A673 (cell line): ENCODE data around the gene PDZD11. TPM values are rescaled to one million over a fixed set of nuclear protein-coding genes. Genes with fewer than 3 reads are reported as not detected.
A peak's percentile ranks its signal among the peaks of the same experiment; 100 is the strongest.

ENCODE experiments used
- BruUV-seq: library from RNA; stranded (reverse); fragments of 400-500 nt; replicated peaks from 2 replicates; lab custom pipeline; 2021; lab: Mats Ljungman, UMichigan
- CTCF ChIA-PET: fragments of 300-600 bp; sonication (Branson Sonifier 250); formaldehyde crosslinking; loops from one replicate; lab custom pipeline; 2022; ENCODE audit warnings: antibody characterized with exemption; lab: Charles Lee
- POLR2A ChIA-PET: fragments of 300-600 bp; sonication (Branson Sonifier 250); formaldehyde crosslinking; loops from one replicate; lab custom pipeline; 2022; ENCODE audit warnings: antibody characterized with exemption; ENCODE audit not compliant: low non-redundant PET; lab: Charles Lee
- DNase-seq: peaks from one replicate; pipeline ENCODE4 v3.0.0-alpha.2; 2015; ENCODE audit warnings: low spot score
- H3K27ac ChIP-seq: fragments of 200-600 bp; sonication (generic); 2 replicates; pipeline ENCODE4 v1.5.1; 2016; ENCODE audit warnings: mixed run types, low read depth, mild to moderate bottlenecking, mixed read lengths, antibody characterized with exemption, low read length; ENCODE audit not compliant: poor library complexity, severe bottlenecking
- H3K27me3 ChIP-seq: fragments of 200-600 bp; sonication (generic); replicated peaks from 2 replicates; pipeline ENCODE4 v1.6.1; 2017; ENCODE audit warnings: mixed run types, low read depth, mild to moderate bottlenecking, mixed read lengths, antibody characterized with exemption, low read length; ENCODE audit not compliant: insufficient read depth, poor library complexity
- H3K36me3 ChIP-seq: fragments of 200-600 bp; sonication (generic); 2 replicates; pipeline ENCODE4 v1.6.1; 2016; ENCODE audit warnings: mixed run types, mild to moderate bottlenecking, mixed read lengths, antibody characterized with exemption, low read length; ENCODE audit not compliant: insufficient read depth, poor library complexity, severe bottlenecking
- H3K4me1 ChIP-seq: fragments of 200-600 bp; sonication (generic); 2 replicates; pipeline ENCODE4 v1.6.1; 2017; ENCODE audit warnings: mixed run types, mild to moderate bottlenecking, mixed read lengths, antibody characterized with exemption, low read length; ENCODE audit not compliant: insufficient read depth, poor library complexity, severe bottlenecking
- H3K4me3 ChIP-seq: fragments of 200-600 bp; sonication (generic); 2 replicates; pipeline ENCODE4 v1.5.1; 2016; ENCODE audit warnings: low read depth, mixed run types, mild to moderate bottlenecking, mixed read lengths, low read length; ENCODE audit not compliant: poor library complexity, severe bottlenecking
- H3K9me3 ChIP-seq: fragments of 200-600 bp; sonication (generic); 2 replicates; pipeline ENCODE4 v1.6.1; 2016; ENCODE audit warnings: mixed run types, low read depth, mild to moderate bottlenecking, mixed read lengths, antibody characterized with exemption, low read length; ENCODE audit not compliant: poor library complexity, severe bottlenecking
- EZH2 ChIP-seq: fragments of 200-600 bp; sonication (generic); IDR thresholded peaks from 2 replicates; pipeline ENCODE4 v1.6.1; 2017; ENCODE audit warnings: borderline replicate concordance, low read depth, mild to moderate bottlenecking, mixed read lengths, antibody characterized with exemption, low read length; ENCODE audit not compliant: poor library complexity, severe bottlenecking
- intact Hi-C: fragments of 100-400 bp; cut with micrococcal nuclease; formaldehyde crosslinking; loops from one replicate; pipeline ENCODE4 v1.10.0; 2022; ENCODE audit not compliant: unreplicated experiment
- total RNA-seq: library from RNA; stranded (reverse); gene quantifications from 2 replicates; pipeline ENCODE4 v1.2.3, GENCODE V29; 2021
- TF ChIP-seq, protein P1 (sequence below): fragments of 300-800, 200-600 bp; sonication (generic); conservative IDR thresholded peaks from 2 replicates; pipeline ENCODE4 v1.5.1; 2017; ENCODE audit warnings: low read depth, mild to moderate bottlenecking, antibody characterized with exemption, low read length, moderate library complexity, mixed read lengths

PDZD11 gene
- total RNA-seq, 1 experiment from 2014 or later: 57.2 TPM

DNA sequence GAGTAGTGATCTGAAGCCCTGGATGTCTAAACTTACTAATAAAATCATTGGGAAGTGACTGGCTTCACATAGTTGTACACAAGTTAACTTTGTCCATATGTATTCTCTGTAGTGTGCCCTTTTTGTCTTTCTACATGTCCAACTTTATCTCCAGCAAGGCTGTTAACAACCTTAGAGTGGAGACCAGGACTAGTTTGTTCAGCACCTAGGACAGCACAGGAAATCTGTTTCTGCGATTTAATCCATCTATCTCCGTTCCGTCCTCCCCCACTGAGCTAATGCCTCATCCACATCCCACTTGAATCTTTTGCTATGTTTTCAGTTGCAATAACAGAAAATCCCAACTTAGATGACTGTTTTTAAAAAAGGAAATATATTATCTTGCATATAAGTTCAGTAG lies 24.9 kb downstream of the PDZD11 start:
- ChIA-PET CTCF (no interaction called here), POLR2A (no interaction called here)
- no peaks in the 10 kb centered on the region for H3K9me3 ChIP-seq
- intact Hi-C loops: no loop called here
- peak; percentile 11 for DNase-seq
- H3K4me1 ChIP-seq: no peaks in the 10 kb centered on the region
- H3K36me3 ChIP-seq: no peaks in the 10 kb centered on the region
- H3K27me3 ChIP-seq: peaks cover 4% of the 10 kb centered on the region
- H3K27ac ChIP-seq: no peak overlapping the region
- BruUV-seq: no TSS peak
- H3K4me3 ChIP-seq: no peak overlapping the region
- TF ChIP-seq EZH2: no peak
- TF ChIP-seq, protein P1, sequence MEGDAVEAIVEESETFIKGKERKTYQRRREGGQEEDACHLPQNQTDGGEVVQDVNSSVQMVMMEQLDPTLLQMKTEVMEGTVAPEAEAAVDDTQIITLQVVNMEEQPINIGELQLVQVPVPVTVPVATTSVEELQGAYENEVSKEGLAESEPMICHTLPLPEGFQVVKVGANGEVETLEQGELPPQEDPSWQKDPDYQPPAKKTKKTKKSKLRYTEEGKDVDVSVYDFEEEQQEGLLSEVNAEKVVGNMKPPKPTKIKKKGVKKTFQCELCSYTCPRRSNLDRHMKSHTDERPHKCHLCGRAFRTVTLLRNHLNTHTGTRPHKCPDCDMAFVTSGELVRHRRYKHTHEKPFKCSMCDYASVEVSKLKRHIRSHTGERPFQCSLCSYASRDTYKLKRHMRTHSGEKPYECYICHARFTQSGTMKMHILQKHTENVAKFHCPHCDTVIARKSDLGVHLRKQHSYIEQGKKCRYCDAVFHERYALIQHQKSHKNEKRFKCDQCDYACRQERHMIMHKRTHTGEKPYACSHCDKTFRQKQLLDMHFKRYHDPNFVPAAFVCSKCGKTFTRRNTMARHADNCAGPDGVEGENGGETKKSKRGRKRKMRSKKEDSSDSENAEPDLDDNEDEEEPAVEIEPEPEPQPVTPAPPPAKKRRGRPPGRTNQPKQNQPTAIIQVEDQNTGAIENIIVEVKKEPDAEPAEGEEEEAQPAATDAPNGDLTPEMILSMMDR: no peak

DNA sequence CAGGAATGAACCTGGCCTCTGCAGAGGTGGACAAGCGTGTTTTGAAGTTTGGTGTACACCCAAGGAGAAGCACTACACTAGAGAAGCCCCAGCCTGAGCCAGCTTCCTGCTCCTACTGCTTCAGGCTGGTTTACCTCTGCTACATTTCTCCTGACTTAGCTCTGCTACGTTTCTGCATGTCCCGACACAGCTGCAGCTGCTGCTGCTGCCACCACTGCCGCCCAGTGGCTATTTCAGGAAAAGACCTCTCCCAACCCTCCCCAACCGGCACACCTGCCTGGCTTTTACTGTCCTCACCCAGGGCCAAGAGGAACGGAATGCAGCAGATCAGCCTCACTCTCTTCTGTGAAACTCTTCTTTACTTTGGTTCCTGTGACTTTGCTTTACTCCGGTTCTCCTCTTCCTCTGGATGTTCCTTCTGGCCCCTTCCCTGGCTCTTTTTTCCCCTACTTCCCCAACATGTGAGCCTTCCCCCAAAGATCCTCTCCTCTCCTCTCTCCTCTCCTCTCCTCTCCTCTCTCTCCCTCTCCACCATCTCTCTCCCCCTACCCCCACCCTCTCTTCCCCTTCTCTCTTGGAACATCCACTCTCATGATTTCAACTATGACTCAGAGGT lies 26.7 kb downstream of the PDZD11 start:
- BruUV-seq: no TSS peak
- Histone ChIP-seq H3K27me3 (no peaks in the 10 kb centered on the region), H3K9me3 (no peaks in the 10 kb centered on the region), H3K4me1 (no peaks in the 10 kb centered on the region), H3K4me3 (no peak overlapping the region), H3K36me3 (no peaks in the 10 kb centered on the region), H3K27ac (no peak overlapping the region)
- intact Hi-C loops: no loop called here
- ChIA-PET CTCF (interaction anchor here (0.6 to 1.6 kb wide), 2 partner anchors 130 to 188 kb away, joined by 5 to 6 read pairs; partner anchors contain the start of gene IGBP1), POLR2A (no interaction called here)
- no peak for TF ChIP-seq EZH2
- TF ChIP-seq, protein P1: peak; percentile 57
- DNase-seq: peak; percentile 43

DNA sequence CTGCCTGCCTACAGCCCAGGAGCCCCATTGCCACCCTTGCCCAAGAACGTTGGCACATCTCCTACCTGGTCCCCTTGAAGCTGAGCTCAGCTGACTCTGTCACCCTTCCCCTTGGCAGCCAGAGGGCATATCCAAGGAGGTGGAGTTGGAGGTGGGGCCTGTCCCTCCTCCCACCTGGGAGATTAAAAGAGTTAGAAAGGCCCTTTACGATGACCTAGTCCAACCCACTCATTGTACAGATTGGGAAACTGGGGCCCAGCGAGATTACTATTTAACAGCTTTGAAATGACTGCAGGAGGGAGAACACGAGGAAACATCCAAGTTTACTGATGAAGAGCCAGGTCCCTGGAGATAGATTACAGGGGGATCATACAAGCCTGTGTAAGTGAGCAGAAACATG lies 29.6 kb downstream of the PDZD11 start, which contains the start of gene P2RY4:
Gene P2RY4, minus strand, starts transcription at position 101 of the 400 bp plus-strand sequence. CDS start 580 bp downstream, outside the sequence.
- no peak for DNase-seq
- no peaks in the 10 kb centered on the region for H3K9me3 ChIP-seq
- no peaks in the 10 kb centered on the region for H3K4me1 ChIP-seq
- intact Hi-C loops: no loop called here
- BruUV-seq: no TSS peak
- H3K27me3 ChIP-seq: no peaks in the 10 kb centered on the region
- H3K4me3 ChIP-seq: no peak within 1 kb of the TSS
- TF ChIP-seq EZH2: no peak
- TF ChIP-seq, protein P1: no peak
- ChIA-PET POLR2A (no interaction called here), CTCF (no interaction called here)
- H3K36me3 ChIP-seq: no peaks in the 10 kb centered on the region
- no peak within 1 kb of the TSS for H3K27ac ChIP-seq
